Upper lobe of right lung (tissue), 1 donor: Measurements from ENCODE around the gene RNF220. TPM values are rescaled to one million over a fixed set of nuclear protein-coding genes. Genes with fewer than 3 reads are reported as not detected.

Source experiments
- ATAC-seq: fragments of 200-7000 bp; cut with Tn5 transposase; one replicate; pipeline ENCODE4 v1.9.1; 2020; ENCODE audit warnings: mild to moderate bottlenecking, moderate library complexity
- DNase-seq: peaks from one replicate; pipeline ENCODE4 v3.0.0-alpha.2; 2020
- H3K27ac ChIP-seq: fragments of 200-600 bp; one replicate; pipeline ENCODE4 v1.8.0; 2022
- H3K27me3 ChIP-seq: fragments of 200-600 bp; one replicate; pipeline ENCODE4 v1.8.0; 2022; ENCODE audit warnings: mild to moderate bottlenecking
- H3K36me3 ChIP-seq: fragments of 200-600 bp; one replicate; pipeline ENCODE4 v1.8.0; 2022
- H3K4me1 ChIP-seq: fragments of 200-600 bp; one replicate; pipeline ENCODE4 v1.8.0; 2022
- H3K4me3 ChIP-seq: fragments of 200-600 bp; one replicate; pipeline ENCODE4 v1.8.0; 2022; ENCODE audit warnings: mild to moderate bottlenecking
- H3K9me3 ChIP-seq: fragments of 200-600 bp; one replicate; pipeline ENCODE4 v1.8.0; 2022
- intact Hi-C: fragments of 100-400 bp; cut with DNase I; formaldehyde crosslinking; loops from one replicate; pipeline ENCODE4 v1.11.0; 2022
- total RNA-seq: library from RNA; stranded (reverse); fragmentation: NEBNext Ultra II Directional; extraction: Animal tissue kit (Norgen Biotek cat#: 25700); gene quantifications from one replicate; pipeline ENCODE4 v1.2.1, GENCODE V29; 2021
- TF ChIP-seq, protein P1 (sequence below): fragments of 200-600 bp; IDR thresholded peaks from one replicate; pipeline ENCODE4 v1.8.0; 2022; ENCODE audit warnings: antibody characterized with exemption
- donor health status: DM: no; HTN: yes; CAD: no; lungs with severe emphysema.

RNF220 gene
- total RNA-seq, 1 donor from 2014 or later: 72.6 TPM

DNA sequence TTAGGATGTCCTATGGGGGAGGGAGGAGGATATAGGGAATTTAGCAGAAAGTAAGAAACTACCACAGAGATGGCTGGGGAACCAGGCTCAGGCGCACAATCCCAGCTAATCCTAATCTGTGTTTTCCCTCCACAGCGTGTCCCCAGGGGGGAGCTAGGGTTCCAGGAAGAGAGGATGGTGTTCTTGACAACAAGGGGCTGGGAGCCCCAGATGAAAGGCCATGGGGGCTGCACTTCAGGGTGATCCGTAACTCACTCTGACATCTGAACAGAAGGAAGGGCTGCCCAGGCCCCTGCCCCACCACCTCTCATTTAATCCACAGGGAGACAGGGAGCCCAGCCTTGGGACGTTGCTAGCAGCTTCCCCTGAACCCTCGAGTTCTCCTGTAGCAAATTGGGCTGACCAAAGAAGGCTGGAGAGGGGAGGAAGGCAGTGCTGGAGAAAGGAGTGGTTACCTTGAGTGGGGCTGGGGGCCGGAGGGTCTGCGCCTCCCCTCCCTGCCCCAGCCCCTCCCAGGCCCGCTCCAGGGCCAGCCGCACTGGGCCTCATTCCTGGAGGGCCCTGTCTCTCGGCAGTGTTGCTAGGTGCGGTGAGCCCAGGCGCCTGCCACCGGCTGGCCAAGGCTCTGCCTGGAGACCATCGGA, 137.5 kb downstream of the RNF220 start:
- Histone ChIP-seq H3K27me3 (peaks cover 11% of the 10 kb centered on the region), H3K9me3 (no peaks in the 10 kb centered on the region), H3K4me1 (no peaks in the 10 kb centered on the region), H3K27ac (no peak overlapping the region), H3K4me3 (no peak overlapping the region), H3K36me3 (no peaks in the 10 kb centered on the region)
- DNase-seq: peak; percentile 13
- TF ChIP-seq, protein P1, sequence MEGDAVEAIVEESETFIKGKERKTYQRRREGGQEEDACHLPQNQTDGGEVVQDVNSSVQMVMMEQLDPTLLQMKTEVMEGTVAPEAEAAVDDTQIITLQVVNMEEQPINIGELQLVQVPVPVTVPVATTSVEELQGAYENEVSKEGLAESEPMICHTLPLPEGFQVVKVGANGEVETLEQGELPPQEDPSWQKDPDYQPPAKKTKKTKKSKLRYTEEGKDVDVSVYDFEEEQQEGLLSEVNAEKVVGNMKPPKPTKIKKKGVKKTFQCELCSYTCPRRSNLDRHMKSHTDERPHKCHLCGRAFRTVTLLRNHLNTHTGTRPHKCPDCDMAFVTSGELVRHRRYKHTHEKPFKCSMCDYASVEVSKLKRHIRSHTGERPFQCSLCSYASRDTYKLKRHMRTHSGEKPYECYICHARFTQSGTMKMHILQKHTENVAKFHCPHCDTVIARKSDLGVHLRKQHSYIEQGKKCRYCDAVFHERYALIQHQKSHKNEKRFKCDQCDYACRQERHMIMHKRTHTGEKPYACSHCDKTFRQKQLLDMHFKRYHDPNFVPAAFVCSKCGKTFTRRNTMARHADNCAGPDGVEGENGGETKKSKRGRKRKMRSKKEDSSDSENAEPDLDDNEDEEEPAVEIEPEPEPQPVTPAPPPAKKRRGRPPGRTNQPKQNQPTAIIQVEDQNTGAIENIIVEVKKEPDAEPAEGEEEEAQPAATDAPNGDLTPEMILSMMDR: no peak
- intact Hi-C loops: no loop called here
- ATAC-seq: no peak

DNA sequence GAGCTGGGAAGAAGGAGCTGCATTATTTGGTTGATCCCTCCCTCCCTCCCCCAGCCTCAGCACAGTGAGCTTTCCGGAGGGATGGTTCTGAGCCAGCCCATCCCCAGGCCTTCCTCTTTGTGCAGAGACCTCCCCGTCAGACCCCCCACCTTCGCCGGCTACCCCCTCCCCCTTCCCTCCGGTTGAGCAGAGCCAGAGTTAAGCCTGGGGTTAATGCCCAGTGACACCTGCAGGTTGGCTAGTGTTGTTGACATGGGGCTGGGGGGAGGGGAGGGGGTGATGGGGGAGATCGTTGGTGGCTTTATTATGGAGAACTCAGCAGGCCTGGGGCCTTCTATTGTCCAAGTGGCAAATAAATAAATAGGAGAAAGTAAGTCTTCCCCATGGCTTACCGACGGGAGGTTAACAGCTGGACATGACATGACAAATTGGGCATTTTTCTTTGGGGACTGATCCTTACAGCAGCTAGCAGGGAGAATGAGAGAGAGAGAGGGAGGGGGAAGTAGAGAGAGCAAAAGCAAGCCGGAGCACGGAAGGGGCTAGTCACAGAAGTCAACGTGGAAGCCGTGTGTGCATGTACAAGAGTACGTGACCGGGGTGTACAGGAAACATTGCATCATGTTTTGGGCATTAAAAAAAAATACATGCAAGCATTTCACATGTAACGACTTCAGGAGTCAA, 138.1 kb downstream of the RNF220 start:
- H3K27ac ChIP-seq: no peak overlapping the region
- intact Hi-C loops: no loop called here
- H3K4me1 ChIP-seq: no peaks in the 10 kb centered on the region
- ATAC-seq (no peak), DNase-seq (peak; percentile 26)
- no peaks in the 10 kb centered on the region for H3K9me3 ChIP-seq
- TF ChIP-seq, protein P1: no peak
- peaks cover 11% of the 10 kb centered on the region for H3K27me3 ChIP-seq
- no peaks in the 10 kb centered on the region for H3K36me3 ChIP-seq
- H3K4me3 ChIP-seq: no peak overlapping the region

DNA sequence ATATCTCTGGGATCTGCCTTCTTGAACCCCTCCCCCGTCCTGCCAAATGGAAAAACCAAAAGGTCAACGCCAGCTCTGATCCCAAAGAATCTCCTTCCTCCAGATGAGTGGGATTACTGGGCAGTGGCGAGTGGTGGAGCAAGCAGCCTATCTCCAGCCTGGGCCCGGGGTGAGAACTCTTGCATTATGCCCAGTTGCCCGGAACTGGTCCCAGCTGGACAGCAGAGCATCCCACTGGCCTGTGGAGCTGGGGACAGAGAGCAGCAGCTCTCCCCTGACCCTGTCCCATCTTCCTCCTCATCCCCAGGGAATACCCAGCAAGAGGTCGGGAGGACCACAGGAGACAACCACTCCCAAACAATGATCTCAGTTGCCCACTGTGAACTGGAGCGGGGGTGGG, 138.7 kb downstream of the RNF220 start:
- Histone ChIP-seq H3K4me1 (no peaks in the 10 kb centered on the region), H3K27ac (no peak overlapping the region), H3K9me3 (no peaks in the 10 kb centered on the region), H3K36me3 (no peaks in the 10 kb centered on the region), H3K4me3 (no peak overlapping the region), H3K27me3 (peaks cover 11% of the 10 kb centered on the region)
- intact Hi-C loops: no loop called here
- ATAC-seq: no peak
- DNase-seq: peak; percentile 53
- TF ChIP-seq, protein P1: no peak

DNA sequence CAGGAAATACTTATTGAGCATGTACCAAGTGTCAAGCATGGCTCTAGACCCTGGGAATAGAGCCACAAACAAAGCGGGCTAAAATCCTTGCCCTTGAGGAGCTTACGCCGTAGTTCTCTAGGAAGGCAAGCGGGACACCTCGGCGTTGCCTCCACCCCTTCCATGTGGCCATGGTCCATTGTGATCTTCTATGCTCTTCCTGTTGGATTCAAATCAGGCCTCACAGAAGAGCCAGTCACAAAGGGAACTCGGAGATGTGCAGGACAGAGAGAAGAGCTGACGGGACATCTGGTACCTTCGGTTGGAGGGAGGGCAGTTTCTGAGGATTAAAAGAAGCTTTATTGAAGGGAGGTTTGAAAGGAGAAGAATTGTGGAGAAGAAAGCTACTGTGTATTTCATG, 139.9 kb downstream of the RNF220 start:
- no peak overlapping the region for H3K4me3 ChIP-seq
- TF ChIP-seq, protein P1: no peak

DNA sequence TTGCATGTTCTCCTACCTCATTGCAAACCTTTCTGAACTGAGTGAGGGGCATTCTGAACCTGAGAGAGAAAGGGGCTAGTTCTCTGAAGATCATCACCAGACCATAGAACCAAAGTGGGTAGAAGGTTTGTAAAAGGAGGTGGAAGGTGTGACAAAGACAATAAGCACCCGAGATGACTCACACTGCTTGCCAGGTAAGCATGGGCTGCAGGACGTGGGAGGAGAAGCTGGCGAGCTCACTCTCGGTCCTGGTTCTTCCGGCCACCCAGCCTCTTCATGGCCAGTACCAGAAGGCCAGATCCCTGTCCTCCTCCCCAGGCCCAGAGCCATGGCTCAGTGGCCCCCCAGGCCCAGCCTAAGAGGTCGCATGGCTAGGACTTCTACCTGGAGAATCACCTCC, 140.9 kb downstream of the RNF220 start:
- no peak for DNase-seq
- TF ChIP-seq, protein P1: no peak
- no peaks in the 10 kb centered on the region for H3K9me3 ChIP-seq

More for the DNA sequence above, 139.9 kb downstream of the RNF220 start:
- intact Hi-C loops: no loop called here
- H3K9me3 ChIP-seq: no peaks in the 10 kb centered on the region
- peaks cover 11% of the 10 kb centered on the region for H3K27me3 ChIP-seq
- no peaks in the 10 kb centered on the region for H3K36me3 ChIP-seq
- no peak for ATAC-seq
- H3K4me1 ChIP-seq: no peaks in the 10 kb centered on the region
- peak; percentile 23 for DNase-seq
- no peak overlapping the region for H3K27ac ChIP-seq

More for the DNA sequence above, 140.9 kb downstream of the RNF220 start:
- Histone ChIP-seq H3K36me3 (no peaks in the 10 kb centered on the region), H3K27ac (no peak overlapping the region), H3K4me1 (no peaks in the 10 kb centered on the region), H3K27me3 (peaks cover 11% of the 10 kb centered on the region), H3K4me3 (no peak overlapping the region)
- no peak for ATAC-seq
- intact Hi-C loops: no loop called here
